Measurements from ENCODE around the gene FKBP8. TPM values are rescaled to one million over a fixed set of nuclear protein-coding genes. Genes with fewer than 3 reads are reported as not detected.

FKBP8 gene
- total RNA-seq, 2 experiments from 2014 or later = 200 to 201 TPM

- intact Hi-C loops (cut with micrococcal nuclease; ENCODE audit: unreplicated experiment) = loop anchor here (1.0 to 10.0 kb wide), 7 partner anchors 22 to 997 kb away; partner anchors contain the start of genes FKBP8, KXD1 and UBA52
- no peaks in the 10 kb centered on the region for H4K20me1 ChIP-seq (ENCODE audit: insufficient read depth, low read length)
- no peak for TF ChIP-seq CTCF (conservative IDR thresholded peaks at IDR 0.05; ENCODE audit: low read length)
- no peak for TF ChIP-seq EZH2phosphoT487 (IDR thresholded peaks at IDR 0.05; ENCODE audit: borderline replicate concordance, low read depth, low read length)
- peak within 1 kb of the TSS; percentile 52 for H3K27ac ChIP-seq (ENCODE audit: low read depth, low read length, poor library complexity, severe bottlenecking)
- H3K4me2 ChIP-seq (ENCODE audit: low read length) = peak within 1 kb of the TSS; percentile 90
- no TSS peak for BruUV-seq (replicated peaks)
- H3K9me2 ChIP-seq (ENCODE audit: insufficient read depth, low read length) = no peaks in the 10 kb centered on the region
- ChIA-PET POLR2A (interaction anchor here (0.6 to 3.1 kb wide), 6 partner anchors 9 to 117 kb away, joined by 3 to 8 read pairs (median 3); partner anchors contain the start of gene FKBP8), CTCF (ENCODE audit: unreplicated experiment) (interaction anchor here (0.6 to 1.4 kb wide), 3 partner anchors 21 to 33 kb away, joined by 3 to 4 read pairs (median 3); partner anchors contain the start of gene FKBP8)
- H3K9me3 ChIP-seq (ENCODE audit: low read length) = no peaks in the 10 kb centered on the region
- peaks cover 48% of the 10 kb centered on the region for H3K79me2 ChIP-seq (ENCODE audit: insufficient read depth, low read depth, low read length)
- no peak for DNase-seq (ENCODE audit: low spot score)
- no peaks in the 10 kb centered on the region for H3K36me3 ChIP-seq (ENCODE audit: insufficient read depth, low read length)
- H3K4me1 ChIP-seq (ENCODE audit: insufficient read depth, low read length, poor library complexity, severe bottlenecking) = peaks cover 17% of the 10 kb centered on the region
- peak within 1 kb of the TSS; percentile 92 for H3K4me3 ChIP-seq (ENCODE audit: low read depth, low read length, poor library complexity, severe bottlenecking)
- H2AFZ ChIP-seq (ENCODE audit: low read length) = peak within 1 kb of the TSS; percentile 29
Measured at GRCh38 chr19:18521692-18522123, 21.7 kb downstream of the FKBP8 start, which contains the start of gene ELL. Gene ELL, minus strand, starts transcription at chr19:18522070. Its CDS starts 15 bp downstream, at chr19:18522055.

DNA sequence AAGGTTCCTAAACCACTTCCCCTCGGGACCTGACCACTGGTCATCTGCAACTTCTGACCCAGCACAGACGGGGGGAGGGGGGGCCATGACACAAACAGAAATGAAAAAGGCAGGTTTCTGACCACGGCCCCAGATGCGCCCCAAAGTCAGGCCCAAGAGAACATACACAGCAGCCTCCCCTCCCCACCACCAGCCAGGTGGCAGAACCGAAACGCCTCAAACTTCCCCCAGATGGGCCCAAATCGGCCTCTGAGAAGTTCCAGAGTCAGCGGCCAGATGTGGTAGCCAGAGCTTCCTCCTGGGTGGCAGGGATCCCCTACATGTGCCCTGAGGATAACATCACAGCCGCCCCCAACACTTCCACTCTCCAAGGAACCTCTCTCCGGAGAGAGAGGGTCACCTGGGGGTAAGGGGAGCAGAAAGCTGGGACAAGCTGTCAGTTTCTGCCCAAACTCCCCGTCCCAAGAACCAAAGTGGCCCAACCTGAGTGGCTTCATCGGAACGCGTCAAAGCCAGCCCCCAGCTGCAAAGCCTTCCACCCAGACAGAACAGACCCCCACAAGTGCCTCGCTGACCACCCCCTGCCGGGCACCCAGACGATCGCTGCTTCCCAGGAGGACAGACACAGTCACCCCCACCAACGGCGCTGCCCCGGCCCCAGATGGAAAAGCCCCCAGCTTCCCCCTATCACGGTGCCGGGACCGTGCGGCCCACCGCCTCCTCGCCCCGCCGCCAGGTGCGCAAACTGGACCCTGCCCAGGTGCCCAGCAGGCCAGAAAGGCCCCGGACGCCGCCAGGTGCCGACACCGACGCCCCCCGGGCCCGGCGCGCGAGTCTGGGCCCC is 22.3 kb downstream of the FKBP8 start:
- Histone ChIP-seq H3K27ac (ENCODE audit: low read depth, low read length, poor library complexity, severe bottlenecking) (peak overlapping the region; percentile 52), H2AFZ (ENCODE audit: low read length) (peak overlapping the region; percentile 26)
- BruUV-seq (replicated peaks) = no TSS peak

More for the DNA sequence above, 22.3 kb downstream of the FKBP8 start:
- peaks cover 54% of the 10 kb centered on the region for H3K79me2 ChIP-seq (ENCODE audit: insufficient read depth, low read depth, low read length)
- CTCF ChIA-PET (ENCODE audit: unreplicated experiment) = interaction anchor here (0.6 to 1.4 kb wide), 3 partner anchors 22 to 311 kb away, joined by 3 to 4 read pairs (median 3); partner anchors contain the start of gene FKBP8
- POLR2A ChIA-PET = interaction anchor here (0.6 to 3.1 kb wide), 9 partner anchors 9 to 118 kb away, joined by 3 to 8 read pairs (median 3); partner anchors contain the start of genes FKBP8 and UBA52
- H3K4me2 ChIP-seq (ENCODE audit: low read length) = peak overlapping the region; percentile 90
- no peaks in the 10 kb centered on the region for H3K9me3 ChIP-seq (ENCODE audit: low read length)
- H3K4me1 ChIP-seq (ENCODE audit: insufficient read depth, low read length, poor library complexity, severe bottlenecking) = peaks cover 17% of the 10 kb centered on the region
- intact Hi-C loops (cut with micrococcal nuclease; ENCODE audit: unreplicated experiment) = loop anchor here (1.0 to 10.0 kb wide), 4 partner anchors 154 to 996 kb away; a partner anchor contains a TSS
- H3K36me3 ChIP-seq (ENCODE audit: insufficient read depth, low read length) = no peaks in the 10 kb centered on the region
- H3K4me3 ChIP-seq (ENCODE audit: low read depth, low read length, poor library complexity, severe bottlenecking) = peak overlapping the region; percentile 92
- DNase-seq (ENCODE audit: low spot score) = peak; percentile 69
- H4K20me1 ChIP-seq (ENCODE audit: insufficient read depth, low read length) = no peaks in the 10 kb centered on the region
- no peak for TF ChIP-seq CTCF (conservative IDR thresholded peaks at IDR 0.05; ENCODE audit: low read length)
- no peak for TF ChIP-seq EZH2phosphoT487 (IDR thresholded peaks at IDR 0.05; ENCODE audit: borderline replicate concordance, low read depth, low read length)
- H3K9me2 ChIP-seq (ENCODE audit: insufficient read depth, low read length) = no peaks in the 10 kb centered on the region
